Prostate gland (tissue), 2 donors: ENCODE data around the gene KCND2.

Experiments used
- CTCF ChIP-seq, 4 experiments: fragments of 200-600 bp in 2 of 4; fragments of 450-650 bp in 2 of 4; sonication (generic) in 2 of 4; IDR thresholded peaks; 1 replicate in 3 of 4; 2 replicates in 1 of 4; pipeline ENCODE4 v1.5.1; 2016 to 2019; ENCODE audit warnings: antibody characterized with exemption in 4 of 4, mild to moderate bottlenecking in 2 of 4, moderate library complexity in 2 of 4
- POLR2A ChIP-seq: fragments of 450-650 bp; IDR thresholded peaks from one replicate; pipeline ENCODE4 v1.6.1; 2016; ENCODE audit warnings: antibody characterized with exemption, mild to moderate bottlenecking
- POLR2AphosphoS5 ChIP-seq: sonication (generic); formaldehyde crosslinking; IDR thresholded peaks from one replicate; pipeline ENCODE4 v1.6.1; 2017; ENCODE audit warnings: antibody characterized with exemption

GRCh38 chr7:120717166-120717565 is 444.2 kb downstream of the KCND2 start:
- TF ChIP-seq CTCF (IDR thresholded peaks at IDR 0.05) (no peak), POLR2A (no peak), POLR2AphosphoS5 (no peak)
